ENCODE measurements around the gene RHOT1.
A peak's percentile ranks its signal among the peaks of the same experiment; 100 is the strongest.
"Not testable (repeated sequence)": the region's sequence is repeated elsewhere in the genome, so short reads cannot be mapped to it uniquely, and the experiment has no call there.

Gene RHOT1

DNA sequence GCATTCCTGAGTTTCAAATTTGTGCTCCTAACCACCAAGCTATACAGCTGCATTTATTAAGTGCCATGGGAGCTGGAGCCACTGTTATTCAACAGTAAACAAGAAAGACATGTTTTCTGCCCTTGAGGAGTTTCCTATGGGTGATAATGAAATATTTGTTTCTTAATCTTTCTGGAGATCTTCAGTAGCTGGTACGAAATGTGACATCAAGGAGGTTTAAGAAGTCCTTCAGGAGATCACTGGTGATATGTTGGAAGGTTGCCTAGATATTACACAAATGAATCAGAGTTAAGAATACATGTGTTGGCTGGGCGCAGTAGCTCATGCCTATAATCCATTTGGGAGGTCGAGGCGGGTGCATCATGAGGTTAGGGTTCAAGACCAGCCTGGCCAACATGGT, 14.9 kb downstream of the RHOT1 start:
- DNase-seq, result no peak
- intact Hi-C loops (cut with DNase I), result no loop called here

DNA sequence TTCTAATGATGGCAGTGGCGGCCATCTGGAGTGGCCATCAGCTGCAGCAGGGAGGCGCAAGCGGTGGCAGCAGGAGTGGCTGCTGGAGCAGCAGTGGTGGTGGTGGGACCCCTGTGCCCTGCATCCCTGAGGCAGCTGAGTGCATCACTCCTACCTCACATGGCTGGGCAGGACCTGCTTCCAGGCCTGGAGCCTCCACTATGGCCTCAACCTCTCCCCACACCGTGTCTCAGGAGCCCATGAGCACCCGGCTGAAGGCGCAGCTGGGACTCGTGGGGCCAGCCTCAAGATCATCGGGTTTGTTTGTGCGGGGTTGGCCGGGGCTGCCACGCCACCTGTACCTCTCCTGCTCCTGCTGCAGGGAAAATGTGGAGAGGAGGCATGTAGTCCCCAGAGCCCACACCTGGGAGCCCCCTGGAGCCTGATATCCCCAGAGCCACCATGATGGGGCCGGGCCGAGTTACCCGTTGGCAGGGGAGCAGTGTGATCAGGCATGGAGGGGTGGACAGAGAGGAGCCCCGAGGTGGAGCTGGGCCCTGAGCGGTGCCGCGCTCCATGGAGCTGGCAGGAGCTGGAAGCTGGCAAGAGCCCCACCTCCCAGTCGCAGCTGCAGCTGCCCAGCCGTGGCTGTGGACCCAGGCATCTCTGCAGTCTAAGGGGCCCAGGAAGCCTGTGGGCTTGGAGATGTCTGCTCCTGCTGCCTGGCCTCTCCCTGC, 16.7 kb downstream of the RHOT1 start:
- intact Hi-C loops (cut with DNase I), result no loop called here
- DNase-seq, result peak; percentile 37 to 95 (median 55)

DNA sequence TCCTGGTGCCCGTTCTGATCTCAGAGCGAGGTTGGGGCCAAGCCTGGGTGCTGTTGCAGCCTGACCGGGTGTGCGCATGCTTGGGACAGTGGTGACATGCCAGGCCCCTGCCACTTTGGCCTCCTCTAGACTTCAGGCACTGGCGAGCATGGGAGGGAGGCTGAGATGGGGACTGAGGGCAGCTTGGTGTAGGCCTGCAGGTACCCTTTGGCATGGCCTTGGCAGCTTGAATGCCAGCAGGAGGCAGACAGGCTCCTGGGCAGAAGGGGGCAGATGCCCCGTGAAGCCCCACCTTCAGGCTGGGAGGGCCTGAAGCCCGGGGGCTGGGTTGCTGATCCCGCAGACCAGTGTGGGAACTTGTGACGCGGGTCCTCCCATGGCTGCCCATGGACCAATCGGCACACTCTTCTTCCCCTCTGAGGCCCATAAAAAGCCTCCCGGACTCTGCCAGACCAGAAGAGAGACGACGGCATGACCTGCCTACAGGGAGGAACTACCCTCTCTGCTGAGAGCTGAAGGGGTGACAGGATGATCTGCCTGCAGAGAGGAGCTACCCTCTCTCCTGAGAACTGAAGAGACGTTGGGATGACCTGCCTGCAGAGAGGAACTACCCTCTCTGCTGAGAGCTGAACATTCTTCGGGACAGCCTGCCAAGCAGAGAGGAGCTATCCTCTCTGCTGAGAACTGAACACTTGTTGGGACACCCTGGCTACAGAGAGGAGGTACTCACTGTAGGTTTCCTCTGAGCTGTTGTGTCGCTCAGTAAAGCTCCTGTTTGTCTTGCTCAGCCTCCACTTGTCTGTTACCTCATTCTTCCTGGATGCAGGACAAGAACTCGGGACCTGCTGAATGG, 17.5 kb downstream of the RHOT1 start:
- peak in 1 of 10 donors; percentile 67 for DNase-seq
- intact Hi-C loops (cut with DNase I), result no loop called here

DNA sequence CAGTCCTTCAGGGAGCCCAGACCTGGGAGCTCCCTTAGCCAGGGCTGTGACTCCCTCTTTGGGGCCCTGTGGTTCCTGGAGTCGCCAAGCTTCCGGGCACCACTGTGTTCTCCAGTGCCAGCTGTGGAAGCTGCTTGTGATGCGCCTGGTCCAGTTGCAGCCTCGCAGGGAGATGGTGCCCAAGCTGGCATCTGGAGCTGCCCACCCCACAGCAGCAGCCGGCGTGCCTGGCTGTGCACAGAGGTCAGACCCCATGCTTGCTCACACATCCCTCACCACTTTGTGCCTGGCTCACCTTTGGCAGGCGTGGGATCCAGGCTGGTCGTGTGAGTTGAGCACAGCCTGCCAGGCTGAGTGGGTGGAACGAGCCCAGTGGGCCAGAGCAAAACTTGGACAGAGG, 18.2 kb downstream of the RHOT1 start:
- DNase-seq, result peak in 3 of 10 donors; percentile 19 to 88 (median 21)
- intact Hi-C loops (cut with DNase I), result no loop called here

DNA sequence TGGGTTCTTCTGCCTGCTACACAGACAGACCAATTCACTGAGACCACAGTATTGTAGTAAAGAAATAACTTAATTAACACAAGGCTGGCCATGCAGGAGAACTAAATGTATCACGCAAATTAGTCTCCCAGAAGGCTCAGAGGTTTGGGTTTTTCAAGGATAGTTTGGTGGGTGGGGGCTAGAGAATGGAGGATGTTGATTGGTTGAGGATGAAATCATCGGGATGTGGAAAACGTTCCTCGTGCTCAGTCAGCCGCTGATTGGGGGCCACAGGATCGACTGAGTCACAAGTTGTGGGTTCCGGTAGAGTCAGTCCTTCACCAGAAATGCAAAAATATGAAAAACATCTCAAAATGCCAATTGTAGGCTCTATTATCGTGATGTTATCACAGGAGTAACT, 18.7 kb downstream of the RHOT1 start:
- DNase-seq, result no peak
- intact Hi-C loops (cut with DNase I), result no loop called here

DNA sequence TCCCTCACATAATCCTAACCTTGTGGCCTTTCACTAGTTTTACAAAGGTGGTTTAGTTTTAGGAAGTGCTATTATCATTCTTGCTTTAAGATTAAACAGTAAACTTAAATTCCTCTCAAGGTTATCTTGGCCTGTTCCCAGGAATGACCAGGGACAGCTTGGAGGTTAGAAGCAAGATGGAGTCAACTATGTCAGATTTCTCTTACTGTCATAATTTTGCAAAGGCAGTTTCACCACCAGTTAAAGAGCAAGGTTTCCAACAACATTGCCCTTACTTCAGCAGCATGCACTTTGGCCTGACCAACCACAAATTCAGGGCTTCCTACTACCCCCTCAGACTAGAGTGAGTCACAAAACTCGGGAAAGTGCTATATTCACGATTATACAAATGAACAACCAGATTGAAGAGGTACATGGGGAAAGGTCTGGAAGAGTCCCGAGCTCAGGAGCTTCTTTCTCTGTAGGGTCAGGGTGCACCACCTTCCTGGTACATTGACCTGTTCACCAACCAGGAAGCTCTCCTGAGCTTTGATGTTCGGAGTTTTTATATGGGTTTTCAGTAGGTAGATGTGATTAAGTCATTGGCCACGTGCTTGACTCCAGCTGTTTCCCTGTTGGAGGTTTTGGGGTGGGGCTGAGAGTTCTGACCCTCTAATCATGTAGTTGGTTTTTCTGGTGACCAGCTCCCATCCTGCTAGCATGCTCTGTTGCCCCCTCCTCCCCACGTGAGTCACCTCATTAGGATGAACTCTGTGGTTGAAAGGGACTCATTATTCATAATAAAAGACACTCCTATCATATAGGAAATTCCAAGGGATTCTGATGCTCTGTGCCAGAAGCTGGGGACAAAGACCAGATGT, 19.4 kb downstream of the RHOT1 start:
- intact Hi-C loops (cut with DNase I), result no loop called here
- no peak for DNase-seq

DNA sequence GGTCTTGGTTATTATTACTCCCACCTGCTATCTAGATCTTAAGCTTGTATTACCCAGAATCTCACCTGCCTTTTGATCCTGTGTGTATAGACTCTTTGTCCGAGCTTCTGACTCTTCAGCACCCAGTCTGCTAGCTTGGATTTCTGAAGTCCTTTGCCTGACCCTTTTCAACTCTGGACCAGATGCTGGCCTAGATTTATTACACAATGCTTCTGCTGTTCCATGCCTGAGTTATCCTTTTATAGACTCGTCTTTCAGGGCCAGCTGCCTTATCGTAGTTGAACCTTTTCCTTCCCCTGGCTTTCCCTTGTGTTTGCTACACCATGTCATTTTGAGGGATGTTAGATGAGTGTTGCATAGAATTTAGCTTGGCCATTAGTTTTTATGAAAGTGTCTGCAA, 32.6 kb downstream of the RHOT1 start:
- DNase-seq, result no peak
- intact Hi-C loops (cut with DNase I), result no loop called here

DNA sequence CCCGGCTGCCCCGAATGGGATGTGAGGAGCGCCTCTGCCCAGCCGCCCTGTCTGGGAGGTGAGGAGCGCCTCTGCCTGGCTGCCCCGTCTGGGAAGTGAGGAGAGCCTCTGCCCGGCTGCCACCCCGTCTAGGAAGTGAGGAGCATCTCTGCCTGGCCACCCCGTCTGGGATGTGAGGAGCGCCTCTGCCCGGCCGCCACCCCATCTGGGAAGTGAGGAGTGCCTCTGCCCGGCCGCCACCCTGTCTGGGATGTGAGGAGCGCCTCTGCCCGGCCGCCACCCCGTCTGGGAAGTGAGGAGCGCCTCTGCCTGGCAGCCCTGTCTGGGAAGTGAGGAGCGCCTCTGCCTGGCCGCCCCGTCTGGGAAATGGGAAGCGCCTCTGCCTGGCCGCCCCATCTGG, 36.4 kb downstream of the RHOT1 start:
- intact Hi-C loops (cut with DNase I); DNase-seq: not testable (repeated sequence)

DNA sequence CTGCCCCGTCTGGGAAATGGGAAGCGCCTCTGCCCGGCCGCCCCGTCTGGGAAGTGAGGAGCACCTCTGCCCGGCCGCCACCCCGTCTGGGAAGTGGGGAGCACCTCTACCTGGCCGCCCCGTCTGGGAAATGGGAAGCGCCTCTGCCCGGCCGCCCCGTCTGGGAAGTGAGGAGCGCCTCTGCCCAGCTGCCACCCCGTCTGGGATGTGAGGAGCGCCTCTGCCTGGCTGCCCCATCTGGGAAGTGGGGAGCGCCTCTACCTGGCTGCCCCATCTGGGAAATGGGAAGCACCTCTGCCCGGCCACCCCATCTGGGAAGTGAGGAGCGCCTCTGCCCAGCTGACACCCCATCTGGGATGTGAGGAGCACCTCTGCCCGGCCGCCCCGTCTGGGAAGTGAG, 36.8 kb downstream of the RHOT1 start:
- DNase-seq, result peak in 1 of 10 donors; percentile 79
- intact Hi-C loops (cut with DNase I), result not testable (repeated sequence)

DNA sequence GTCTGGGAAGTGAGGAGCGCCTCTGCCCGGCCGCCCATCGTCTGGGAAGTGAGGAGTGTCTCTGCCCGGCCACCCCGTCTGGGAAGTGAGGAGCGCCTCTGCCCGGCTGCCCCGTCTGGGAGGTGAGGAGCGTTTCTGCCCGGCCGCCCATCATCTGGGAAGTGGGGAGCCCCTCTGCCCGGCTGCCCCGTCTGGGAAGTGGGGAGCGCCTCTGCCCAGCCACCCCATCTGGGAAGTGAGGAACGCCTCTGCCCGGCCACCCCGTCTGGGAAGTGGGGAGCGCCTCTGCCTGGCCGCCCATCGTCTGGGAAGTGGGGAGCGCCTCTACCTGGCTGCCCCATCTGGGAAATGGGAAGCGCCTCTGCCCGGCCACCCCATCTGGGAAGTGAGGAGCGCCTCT, 37.2 kb downstream of the RHOT1 start:
- DNase-seq; intact Hi-C loops (cut with DNase I): not testable (repeated sequence)

DNA sequence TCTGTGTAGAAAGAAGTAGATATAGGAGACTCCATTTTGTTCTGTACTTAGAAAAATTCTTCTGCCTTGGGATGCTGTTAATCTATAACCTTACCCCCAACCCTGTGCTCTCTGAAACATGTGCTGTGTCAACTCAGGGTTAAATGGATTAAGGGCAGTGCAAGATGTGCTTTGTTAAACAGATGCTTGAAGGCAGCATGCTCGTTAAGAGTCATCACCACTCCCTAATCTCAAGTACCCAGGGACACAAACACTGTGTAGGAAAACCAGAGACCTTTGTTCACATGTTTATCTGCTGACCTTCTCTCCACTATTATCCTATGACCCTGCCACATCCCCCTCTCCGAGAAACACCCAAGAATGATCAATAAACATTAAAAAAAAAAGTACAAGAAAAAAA, 38.0 kb downstream of the RHOT1 start:
- DNase-seq; intact Hi-C loops (cut with DNase I): not testable (repeated sequence)

DNA sequence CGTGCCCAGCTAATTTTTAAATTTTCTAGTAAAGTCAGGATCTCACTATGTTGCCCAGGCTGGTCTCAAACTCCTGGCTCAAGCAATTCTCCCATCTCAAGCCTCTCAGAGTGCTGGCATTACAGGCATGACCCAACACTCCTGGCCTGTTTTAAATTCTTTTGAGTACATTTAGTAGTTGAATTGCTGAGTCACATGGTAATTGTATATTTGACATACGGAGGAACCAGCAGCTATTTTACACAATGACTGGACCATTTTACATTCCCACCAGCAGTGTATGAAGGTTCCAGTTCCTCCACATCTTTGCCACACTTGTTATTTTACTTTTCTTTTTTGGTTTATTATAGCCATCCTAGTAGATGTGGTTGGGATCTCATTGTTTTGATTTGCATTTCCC, 43.6 kb downstream of the RHOT1 start:
- DNase-seq, result no peak
- intact Hi-C loops (cut with DNase I), result no loop called here

DNA sequence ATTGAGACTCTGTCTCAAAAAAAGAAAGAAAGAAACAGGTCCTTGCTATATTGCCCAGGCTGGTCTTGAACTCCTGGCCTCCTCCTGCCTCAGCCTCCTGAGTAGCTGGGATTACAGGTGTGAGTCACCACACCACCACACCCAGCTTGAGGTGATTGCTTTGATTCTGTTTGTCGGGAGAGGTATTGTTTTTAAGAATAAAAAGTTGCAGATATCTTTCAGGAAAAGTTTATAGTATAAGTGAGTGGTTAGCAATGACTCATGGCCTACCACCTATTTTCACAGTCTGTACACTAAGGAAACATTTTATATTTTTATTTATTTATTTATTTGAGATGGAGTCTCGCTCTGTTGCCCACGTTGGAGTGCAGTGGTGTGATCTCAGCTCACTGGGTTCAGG, 45.0 kb downstream of the RHOT1 start:
- intact Hi-C loops (cut with DNase I), result no loop called here
- no peak for DNase-seq

DNA sequence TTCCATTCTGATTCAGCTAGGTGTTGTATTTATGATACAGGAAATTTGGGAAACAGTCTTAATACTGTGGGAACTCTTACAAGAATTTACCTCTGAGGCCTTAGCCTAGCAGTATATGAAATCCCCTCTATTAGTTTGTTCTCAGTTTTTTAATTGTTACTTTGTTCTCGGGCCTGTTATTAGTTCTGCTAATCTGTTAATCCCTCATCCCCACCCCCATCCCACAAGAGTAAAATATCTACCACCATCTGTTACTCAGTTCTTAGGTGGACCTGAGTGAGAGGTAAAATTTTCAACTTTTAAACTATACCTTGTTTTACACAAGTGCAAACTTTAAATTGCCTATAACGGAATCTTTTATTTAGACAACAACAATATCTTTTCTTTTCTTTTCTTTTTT, 47.0 kb downstream of the RHOT1 start:
- intact Hi-C loops (cut with DNase I), result no loop called here
- no peak for DNase-seq

DNA sequence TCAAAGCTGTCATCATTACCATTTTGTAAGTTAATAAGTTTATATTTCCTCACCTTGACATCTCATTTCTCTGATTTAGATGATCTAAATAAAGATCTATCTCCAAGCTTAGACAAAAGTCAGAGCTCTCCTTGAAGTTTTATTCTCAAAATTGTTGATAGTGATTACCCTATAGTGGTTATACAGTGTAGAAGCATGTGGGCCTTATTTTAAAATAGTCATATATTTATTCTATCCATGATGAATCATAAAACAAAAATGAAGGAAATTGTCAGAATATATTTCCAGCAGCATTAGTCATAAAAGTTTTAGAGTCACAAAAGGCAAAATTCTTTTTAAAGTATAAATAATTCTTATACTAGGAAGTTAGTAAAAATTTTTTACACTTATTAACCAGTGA, 49.0 kb downstream of the RHOT1 start:
- intact Hi-C loops (cut with DNase I), result no loop called here
- DNase-seq, result no peak

DNA sequence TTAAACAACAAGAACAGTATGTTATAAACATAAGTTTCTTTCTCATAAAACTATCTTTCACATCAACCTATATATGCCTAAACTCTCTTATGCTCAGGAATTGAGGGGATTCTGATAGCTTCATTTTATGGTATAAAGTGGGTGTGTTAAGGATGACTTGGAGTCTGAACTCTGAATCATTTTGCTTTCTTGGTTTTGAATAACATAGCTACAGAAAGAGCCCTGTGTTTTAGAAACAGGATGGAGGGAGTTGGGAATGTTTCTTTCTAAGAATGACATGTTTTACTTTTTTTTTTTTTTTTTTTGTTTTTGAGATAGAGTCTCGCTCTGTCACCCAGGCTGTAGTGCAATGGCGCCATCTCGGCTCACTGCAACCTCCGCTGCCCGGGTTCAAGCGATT, 50.1 kb downstream of the RHOT1 start:
- intact Hi-C loops (cut with DNase I), result no loop called here

DNA sequence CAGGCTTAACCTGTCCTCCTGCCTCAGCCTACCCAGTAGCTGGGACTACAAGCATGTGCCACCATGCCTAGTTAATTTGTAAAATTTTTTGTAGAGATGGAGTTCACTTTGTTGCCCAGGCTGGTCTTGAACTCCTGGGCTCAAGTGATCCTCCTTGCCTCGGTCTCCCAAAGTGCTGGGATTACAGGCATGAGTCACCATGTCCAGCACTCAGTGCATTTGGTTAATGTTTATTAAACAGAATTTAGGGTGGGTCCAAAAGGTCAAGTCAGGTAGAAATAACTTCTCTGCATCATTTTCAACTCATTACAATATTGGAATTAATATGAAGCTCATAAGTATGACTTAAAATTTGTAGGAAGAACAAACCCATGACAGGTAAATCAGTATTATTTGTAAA, 55.7 kb downstream of the RHOT1 start:
- intact Hi-C loops (cut with DNase I), result no loop called here

More for the DNA sequence above, 50.1 kb downstream of the RHOT1 start:
- no peak for DNase-seq

DNA sequence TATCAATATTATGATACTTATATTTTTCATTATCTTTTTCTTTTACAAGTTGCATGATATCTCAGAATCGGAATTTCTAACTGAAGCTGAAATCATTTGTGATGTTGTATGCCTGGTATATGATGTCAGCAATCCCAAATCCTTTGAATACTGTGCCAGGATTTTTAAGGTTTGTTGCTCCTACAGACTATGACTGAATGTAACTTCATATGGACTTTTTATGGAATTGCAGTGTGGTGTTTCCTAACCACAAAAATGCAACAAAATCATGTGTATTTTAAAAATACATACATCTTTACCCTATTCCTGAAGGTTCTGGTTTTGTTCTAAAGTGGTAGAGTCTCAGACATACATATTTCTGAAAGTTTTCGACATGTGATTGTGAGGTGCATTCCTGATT, 64.6 kb downstream of the RHOT1 start:
- DNase-seq, result no peak
- intact Hi-C loops (cut with DNase I), result no loop called here

More for the DNA sequence above, 55.7 kb downstream of the RHOT1 start:
- DNase-seq, result no peak

DNA sequence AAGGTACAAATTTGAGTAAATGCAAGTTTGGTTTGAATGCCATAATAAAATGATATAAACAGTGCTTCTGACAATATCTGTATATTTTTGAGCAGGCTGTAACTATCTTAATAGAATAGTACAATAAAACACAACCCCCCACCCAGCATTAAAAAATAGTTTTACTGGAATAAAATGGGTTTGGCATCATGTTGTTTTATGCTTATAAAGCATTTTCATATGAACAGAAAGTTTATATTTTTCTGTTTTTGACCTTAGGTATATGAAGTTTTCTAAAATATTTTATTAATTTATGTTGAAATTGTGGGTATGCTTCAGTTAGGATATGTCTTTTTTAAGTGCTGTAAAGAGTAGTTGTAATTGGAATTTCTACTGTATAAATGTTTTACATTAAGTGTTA, 66.1 kb downstream of the RHOT1 start:
- no peak for DNase-seq
- intact Hi-C loops (cut with DNase I), result no loop called here

DNA sequence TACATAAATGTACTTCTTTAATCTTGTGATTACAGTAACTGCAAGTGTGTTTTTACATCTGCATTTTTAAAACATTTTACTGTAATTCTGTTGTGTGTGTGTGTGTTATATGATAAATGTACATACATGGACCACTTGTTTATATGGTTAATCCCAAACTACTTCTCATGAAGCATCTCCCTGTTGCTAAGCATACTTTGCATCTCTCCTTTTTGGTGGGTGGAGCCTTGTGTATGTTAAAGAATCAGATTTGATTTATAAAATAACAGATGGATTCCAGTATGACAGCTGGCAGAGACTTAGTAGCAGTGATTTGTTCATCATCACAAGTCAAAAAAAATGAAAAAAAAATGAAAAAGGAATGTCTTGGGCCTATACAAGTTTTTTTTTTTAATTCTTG, 67.3 kb downstream of the RHOT1 start:
- DNase-seq, result no peak
- intact Hi-C loops (cut with DNase I), result no loop called here

DNA sequence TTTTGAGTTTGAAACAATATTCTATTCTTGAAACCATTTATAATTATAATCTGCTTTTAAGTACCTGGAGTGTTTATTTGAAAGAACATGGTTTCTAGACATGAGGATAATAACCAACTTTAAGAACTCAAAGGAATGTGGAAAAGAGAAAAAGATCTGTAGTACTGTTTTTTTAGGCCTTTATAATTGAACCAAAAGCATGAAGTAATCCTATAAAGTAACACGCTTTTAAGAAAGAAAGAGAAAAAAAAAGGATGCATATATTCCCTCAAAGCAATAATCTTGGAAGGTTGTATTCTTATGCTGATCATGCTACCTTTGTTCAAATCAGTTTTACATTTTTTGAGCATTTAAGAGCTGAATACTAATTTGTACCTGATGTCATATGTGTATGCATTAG, 69.4 kb downstream of the RHOT1 start:
- intact Hi-C loops (cut with DNase I), result no loop called here
- DNase-seq, result no peak

Measured in posterior cingulate gyrus (tissue), 11 donors.